GM21786 (cell line): Measurements from ENCODE around the gene KSR1.
A peak's percentile ranks its signal among the peaks of the same experiment; 100 is the strongest.
"Not testable (repeated sequence)": the region's sequence is repeated elsewhere in the genome, so short reads cannot be mapped to it uniquely, and the experiment has no call there.

ENCODE experiments used
- ATAC-seq: cut with Tn5 transposase; IDR thresholded peaks from one replicate; pipeline ENCODE4 v1.9.1; 2021; ENCODE audit not compliant: unreplicated experiment

Gene KSR1

DNA sequence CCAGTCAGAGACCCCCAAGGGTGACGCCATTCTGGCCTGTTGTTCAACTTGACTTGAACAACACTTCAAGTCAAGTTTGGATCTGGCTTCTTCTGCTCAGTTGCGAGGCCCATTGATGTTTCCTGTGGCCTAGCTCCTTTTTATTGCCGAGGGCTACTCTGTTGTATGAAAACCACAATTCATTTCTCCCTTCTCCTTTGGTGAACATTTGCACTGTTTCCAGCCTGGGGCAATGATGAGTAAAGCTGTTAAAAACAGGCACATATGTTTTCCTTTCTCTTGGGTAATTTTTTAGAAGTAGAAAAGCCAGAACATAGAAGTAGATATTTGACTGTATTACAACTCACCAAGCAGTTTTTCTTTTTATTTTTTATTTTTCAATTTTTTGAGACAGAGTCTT is 173.0 kb downstream of the KSR1 start:
- not testable (repeated sequence) for ATAC-seq

GRCh38 chr17:27630607-27631410 is 174.6 kb downstream of the KSR1 start, which contains the start of gene LGALS9:
Gene LGALS9, plus strand, starts transcription at chr17:27631188. Its CDS starts 78 bp downstream, at chr17:27631266.
- ATAC-seq = peak; percentile 61

DNA sequence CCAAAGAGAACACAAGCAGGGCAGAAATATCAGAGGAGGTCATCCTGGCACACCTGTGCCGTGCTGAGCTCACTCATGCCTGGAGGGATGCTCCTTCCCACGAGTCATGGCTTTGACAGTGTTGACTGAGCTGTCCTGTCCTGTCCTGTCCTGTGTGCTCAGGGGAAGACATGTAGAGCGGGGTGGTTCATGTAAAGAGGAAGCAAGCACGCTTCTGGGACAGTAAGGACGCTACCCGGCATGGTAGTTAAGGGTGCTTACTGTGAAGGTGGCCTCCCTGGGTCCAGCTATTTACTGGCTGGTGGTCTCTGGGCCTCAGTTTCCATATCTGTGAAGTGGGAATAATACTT is 175.1 kb downstream of the KSR1 start:
- ATAC-seq = peak; percentile 29

- no peak for ATAC-seq
These were observed 175.9 kb downstream of the KSR1 start for GRCh38 chr17:27631897-27632725.

DNA sequence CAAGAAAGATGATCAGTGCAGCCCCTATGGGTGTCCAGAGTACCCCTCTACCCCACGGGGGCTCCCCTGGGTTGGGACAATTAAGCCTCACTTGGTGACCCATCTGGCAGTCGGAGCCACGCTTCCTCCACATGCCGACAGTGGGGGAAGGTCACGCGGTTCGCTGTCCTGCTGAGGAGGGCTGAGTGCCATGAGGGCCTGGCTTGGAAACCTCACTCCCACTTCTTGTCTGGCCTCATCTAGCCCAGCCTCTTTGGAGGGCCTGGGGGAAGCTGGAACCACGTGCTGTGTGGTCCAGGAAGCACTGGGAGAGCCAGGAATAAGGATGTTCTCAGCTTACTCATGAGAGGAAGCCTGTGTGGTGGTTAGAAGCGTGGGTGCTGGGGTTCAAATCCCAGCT is 176.5 kb downstream of the KSR1 start:
- ATAC-seq = not testable (repeated sequence)

DNA sequence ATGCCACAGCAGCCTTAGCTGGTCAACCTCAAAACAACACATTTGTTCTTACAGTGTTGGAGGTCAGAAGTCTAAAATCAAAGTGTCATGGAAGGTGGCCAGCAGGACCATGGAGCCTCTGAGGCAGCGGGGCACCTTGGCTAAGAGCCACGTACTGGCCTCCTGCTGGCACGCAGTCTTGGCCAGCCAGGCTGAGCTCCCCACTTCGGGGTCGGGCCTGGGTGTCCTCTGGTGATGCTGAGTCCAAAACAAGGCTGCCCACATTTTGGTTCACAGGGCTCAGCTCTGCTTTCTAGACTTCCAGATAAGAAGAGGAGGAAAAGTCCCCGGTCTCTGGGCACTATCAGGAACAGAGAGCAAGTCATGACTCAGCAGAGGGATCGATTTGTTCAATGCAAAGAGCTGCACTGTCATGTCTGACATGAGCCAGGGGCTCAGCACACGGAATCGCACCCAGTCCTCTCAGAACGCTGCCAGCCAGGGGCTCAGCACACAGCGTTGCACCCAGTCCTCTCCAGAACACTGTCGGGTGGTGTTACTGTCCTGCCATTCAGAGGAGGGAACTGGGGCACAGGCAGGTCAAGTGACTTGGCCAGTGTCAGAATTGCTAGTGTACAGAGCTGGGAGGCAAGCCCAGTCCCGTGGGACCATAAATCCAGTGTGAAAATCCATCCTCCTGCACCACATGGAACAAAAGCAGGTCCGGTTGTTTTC is 177.2 kb downstream of the KSR1 start:
- no peak for ATAC-seq

DNA sequence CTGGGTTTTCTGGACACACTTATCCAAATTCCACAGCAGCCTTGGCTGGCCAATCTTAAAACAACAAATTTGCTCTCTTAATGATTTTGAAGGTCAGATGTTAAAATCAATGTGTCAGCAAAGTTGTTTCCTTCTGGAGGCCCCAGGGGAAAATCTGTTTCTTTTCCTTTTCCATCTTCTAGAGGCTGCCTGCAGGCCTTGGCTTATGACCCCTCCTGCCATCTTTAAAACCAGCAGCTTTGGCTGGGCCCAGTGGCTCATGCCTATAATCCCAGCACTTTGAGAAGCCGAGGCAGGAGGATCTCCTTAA is 177.7 kb downstream of the KSR1 start:
- ATAC-seq = no peak

DNA sequence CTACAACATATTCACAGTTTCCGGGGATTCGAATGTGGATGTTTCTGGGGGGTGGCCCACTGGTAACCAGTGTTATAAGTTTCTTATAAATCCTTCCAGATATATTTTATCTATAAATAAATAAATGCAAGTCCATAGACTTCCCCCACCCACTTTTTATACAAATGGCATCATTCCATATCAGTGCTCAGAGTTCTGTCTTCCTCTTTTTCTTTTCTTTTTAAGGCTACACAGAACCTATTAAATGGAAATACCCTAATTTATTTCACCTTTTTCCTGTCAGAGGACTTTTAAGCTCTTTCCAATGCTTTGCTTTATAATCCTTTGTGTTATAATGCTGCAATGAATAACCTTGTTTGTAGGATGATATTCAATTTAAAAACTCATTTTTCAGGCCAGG is 178.5 kb downstream of the KSR1 start:
- ATAC-seq = no peak

DNA sequence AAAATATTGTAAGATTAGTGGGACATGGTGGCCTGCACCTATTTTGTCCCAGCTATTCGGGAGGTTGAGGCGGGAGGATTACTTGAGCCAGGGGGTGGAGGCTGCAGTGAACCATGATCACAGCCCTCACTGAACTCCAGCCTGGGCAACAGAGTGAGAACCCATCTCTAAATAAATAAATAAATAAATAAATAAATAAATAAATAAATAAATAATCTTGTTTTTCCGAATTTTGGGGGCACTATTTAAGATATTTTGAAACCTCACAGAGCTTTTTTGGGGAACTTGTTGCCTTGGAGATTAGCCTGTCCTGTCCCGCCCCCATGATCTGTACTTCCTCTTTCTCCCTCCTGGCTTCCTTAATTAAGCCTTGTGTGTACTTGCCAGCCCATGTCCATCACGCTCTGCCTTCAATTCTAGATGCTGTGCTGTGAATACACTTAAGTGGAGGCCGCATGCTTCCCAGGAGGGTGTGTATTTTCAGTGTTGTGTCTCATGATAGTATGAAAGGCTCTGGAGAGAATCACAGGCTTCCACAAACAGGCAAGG is 179.1 kb downstream of the KSR1 start:
- no peak for ATAC-seq

- ATAC-seq = not testable (repeated sequence)
These were observed 179.8 kb downstream of the KSR1 start for GRCh38 chr17:27636005-27636520.

DNA sequence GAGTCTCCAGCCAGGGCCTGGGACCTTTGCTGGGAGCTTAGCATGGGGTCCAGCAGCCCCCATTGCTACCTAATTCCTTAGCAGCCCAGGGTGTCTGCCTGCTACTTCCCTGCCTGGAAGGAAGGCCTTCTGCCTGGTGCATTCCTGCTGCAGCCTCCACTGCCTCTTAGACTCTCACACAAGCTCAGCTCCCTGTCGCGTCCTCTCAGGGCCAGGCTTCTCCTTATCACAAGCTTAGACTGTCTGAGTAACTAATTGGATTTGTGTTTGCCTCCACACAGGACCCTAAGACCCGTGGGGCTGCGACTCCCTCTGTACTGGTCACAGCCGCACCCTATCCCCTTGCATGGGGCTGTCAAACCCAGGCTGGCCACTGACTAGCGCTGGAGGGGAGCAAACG is 181.6 kb downstream of the KSR1 start:
- not testable (repeated sequence) for ATAC-seq

DNA sequence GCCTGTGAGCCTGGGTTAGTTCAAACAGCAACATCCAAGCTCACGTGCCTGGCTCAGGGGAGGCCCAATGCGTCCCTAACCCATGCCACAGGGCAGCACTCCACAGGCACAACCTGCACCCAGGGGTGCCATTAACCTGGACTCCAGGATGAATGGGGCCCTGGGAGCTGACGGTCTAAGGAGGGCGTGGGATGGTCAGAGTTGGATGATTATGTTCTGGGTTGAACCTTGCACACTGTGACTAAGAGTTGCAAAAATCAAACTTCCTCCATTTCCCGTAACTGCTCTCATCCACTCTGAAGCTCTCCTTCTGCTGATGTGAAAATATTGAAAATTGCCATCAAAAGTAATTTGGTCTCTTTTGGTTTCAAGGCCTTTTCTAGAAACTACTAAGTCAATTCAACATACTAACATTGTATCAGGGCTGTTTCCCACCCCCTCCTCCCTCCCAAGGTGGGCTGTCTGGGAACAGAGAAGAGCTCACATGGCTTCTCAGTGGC is 182.2 kb downstream of the KSR1 start:
- not testable (repeated sequence) for ATAC-seq

DNA sequence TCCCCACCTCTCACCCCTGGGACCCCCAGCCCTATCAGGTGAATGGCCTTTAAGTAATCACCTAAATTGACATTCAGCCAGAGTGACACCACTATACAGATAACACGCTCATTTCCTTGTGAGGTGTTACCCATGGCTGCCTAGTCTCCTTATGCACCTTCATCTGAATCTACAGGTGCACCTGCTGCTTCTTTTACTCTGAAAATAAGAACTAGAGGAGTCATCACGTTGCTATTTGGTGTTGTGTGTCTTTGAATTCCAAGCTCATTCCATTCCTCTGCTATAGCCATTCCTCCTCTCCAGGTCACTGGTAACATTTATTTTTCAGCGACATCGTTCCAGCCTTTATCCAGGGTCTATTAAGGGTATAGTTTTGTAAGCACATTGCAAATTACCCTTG is 184.5 kb downstream of the KSR1 start:
- no peak for ATAC-seq

DNA sequence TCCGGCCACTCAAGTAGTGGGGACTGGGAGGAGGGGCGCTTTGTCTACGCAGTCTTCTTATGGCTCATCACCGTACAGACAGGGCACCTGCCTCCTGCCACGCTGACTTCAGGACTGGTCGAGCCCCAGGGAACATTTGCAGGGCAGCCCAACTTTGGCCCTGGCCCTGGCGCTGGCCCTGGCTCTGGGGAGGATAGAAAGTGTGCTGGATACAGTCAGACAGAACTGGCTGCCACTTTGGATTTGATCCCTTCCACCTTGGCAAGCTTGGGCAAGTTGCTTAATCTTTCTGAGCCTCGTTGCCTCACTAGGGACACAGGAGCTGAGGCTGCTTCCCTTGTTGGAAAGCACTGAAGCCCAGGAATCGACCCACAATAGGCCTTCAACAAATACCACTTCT is 188.3 kb downstream of the KSR1 start:
- ATAC-seq = no peak

- not testable (repeated sequence) for ATAC-seq
These were observed 189.4 kb downstream of the KSR1 start for GRCh38 chr17:27645621-27646020.

DNA sequence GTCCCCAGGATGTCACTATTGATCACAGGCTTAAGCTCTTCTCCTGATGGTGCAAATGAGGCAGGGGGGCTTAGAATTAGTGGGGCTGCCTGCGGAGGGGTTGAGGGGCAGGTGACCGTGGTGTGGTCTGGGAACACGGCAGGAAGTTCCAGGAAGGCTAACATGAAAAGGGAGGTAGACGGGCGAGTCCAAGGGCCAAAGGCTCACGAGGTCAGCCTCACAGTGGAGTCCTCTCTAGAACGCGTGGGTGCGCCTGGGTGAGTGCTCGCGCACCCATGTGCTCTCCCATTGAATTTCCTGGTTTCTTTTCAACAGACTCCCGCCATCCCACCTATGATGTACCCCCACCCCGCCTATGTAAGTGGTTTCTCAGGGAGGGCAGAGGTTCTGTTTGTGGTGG is 190.0 kb downstream of the KSR1 start:
- ATAC-seq = no peak

GRCh38 chr17:27647765-27648164 is 191.5 kb downstream of the KSR1 start:
- ATAC-seq = no peak

DNA sequence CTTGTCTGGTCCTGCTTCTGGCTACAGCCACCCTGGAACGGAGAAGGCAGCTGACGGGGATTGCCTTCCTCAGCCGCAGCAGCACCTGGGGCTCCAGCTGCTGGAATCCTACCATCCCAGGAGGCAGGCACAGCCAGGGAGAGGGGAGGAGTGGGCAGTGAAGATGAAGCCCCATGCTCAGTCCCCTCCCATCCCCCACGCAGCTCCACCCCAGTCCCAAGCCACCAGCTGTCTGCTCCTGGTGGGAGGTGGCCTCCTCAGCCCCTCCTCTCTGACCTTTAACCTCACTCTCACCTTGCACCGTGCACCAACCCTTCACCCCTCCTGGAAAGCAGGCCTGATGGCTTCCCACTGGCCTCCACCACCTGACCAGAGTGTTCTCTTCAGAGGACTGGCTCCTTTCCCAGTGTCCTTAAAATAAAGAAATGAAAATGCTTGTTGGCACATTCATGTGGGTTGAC is 192.9 kb downstream of the KSR1 start:
- ATAC-seq = not testable (repeated sequence)

DNA sequence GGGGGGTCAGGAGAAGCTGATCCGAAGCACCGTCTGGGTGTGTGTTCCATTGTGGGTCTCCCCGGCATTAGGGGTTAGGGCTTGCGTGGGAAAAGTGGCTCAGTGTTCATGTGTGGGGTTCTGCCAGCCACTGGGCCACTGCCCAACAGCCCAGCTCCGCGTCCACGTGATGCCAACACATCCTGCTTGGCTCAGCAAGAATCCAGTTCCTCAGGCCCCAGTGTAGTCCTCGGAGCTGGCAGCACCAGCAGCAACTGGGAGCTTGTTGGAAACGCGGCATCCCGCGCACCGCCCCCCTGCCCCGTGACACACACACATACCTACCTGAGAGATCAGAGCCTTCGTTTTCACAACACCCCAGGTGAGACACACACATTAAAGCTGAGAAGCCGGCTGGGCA is 193.7 kb downstream of the KSR1 start:
- no peak for ATAC-seq

- no peak for ATAC-seq
These were observed 194.6 kb downstream of the KSR1 start for GRCh38 chr17:27650836-27651235.
